Breast epithelium (tissue), 3 donors: Measurements from ENCODE around the gene PEF1.

Experiments used
- POLR2A ChIP-seq: fragments of 450-650 bp; IDR thresholded peaks from one replicate; pipeline ENCODE4 v1.6.1; 2016; ENCODE audit warnings: antibody characterized with exemption, mild to moderate bottlenecking, moderate library complexity
- POLR2AphosphoS5 ChIP-seq, 3 donors: sonication (generic); formaldehyde crosslinking; IDR thresholded peaks; one replicate each; pipeline ENCODE4 v1.6.1; 2017; ENCODE audit warnings: antibody characterized with exemption in 3 of 3
- TF ChIP-seq, protein P1 (sequence below), 3 donors: fragments of 450-650 bp; IDR thresholded peaks; one replicate each; pipeline ENCODE4 v1.5.1; 2016 to 2017; ENCODE audit warnings: antibody characterized with exemption in 3 of 3, mild to moderate bottlenecking in 3 of 3, moderate library complexity in 3 of 3

DNA sequence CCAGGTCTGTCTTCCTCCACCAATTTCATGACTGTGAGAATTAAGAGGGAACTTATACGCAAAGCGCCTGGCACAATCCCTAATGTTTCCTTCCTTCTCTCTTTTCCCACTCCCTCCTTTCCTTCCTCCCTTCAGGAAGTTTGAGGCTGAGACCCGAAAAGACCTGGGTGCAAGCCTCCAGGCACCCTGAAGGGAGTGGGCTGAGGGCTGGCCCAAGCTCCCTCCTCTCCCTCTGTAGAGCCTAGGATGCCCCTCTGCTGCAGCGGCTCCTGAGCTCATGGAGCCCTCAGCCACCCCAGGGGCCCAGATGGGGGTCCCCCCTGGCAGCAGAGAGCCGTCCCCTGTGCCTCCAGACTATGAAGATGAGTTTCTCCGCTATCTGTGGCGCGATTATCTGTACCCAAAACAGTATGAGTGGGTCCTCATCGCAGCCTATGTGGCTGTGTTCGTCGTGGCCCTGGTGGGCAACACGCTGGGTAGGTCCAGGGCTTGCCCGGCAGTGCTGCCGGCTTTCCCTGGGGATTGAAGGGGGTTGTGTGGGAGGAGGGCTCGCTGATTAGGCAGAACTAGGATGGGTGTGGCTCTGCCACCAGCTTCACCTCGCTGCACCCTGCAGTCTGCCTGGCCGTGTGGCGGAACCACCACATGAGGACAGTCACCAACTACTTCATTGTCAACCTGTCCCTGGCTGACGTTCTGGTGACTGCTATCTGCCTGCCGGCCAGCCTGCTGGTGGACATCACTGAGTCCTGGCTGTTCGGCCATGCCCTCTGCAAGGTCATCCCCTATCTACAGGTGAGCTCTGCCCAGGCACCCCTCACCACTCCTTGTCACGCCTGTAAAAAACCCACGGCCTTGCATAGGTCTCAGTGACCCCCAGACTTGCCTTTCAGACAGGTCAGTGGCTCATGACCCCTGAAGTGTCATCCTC, 25.5 kb downstream of the PEF1 start:
- TF ChIP-seq POLR2A (no peak), POLR2AphosphoS5 (IDR thresholded peaks at IDR 0.05) (no peak)
- TF ChIP-seq, protein P1, sequence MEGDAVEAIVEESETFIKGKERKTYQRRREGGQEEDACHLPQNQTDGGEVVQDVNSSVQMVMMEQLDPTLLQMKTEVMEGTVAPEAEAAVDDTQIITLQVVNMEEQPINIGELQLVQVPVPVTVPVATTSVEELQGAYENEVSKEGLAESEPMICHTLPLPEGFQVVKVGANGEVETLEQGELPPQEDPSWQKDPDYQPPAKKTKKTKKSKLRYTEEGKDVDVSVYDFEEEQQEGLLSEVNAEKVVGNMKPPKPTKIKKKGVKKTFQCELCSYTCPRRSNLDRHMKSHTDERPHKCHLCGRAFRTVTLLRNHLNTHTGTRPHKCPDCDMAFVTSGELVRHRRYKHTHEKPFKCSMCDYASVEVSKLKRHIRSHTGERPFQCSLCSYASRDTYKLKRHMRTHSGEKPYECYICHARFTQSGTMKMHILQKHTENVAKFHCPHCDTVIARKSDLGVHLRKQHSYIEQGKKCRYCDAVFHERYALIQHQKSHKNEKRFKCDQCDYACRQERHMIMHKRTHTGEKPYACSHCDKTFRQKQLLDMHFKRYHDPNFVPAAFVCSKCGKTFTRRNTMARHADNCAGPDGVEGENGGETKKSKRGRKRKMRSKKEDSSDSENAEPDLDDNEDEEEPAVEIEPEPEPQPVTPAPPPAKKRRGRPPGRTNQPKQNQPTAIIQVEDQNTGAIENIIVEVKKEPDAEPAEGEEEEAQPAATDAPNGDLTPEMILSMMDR (IDR thresholded peaks at IDR 0.05) = no peak
